Mesenchymal stem cell (in vitro differentiated cells and primary cell): ENCODE measurements around the gene OTOS.

Source experiments
- DNase-seq: peaks from one replicate; pipeline ENCODE4 v3.0.0-alpha.2; 2013
- H2AFZ ChIP-seq: one replicate; pipeline ENCODE4 v1.6.1; 2013; ENCODE audit warnings: low read depth, mild to moderate bottlenecking, control low read depth, inconsistent platforms, low read length, moderate library complexity
- H2AK5ac ChIP-seq: 2 replicates; pipeline ENCODE4 v1.6.1; 2013; ENCODE audit warnings: low read length, moderate library complexity, mild to moderate bottlenecking, inconsistent platforms; ENCODE audit not compliant: severe bottlenecking
- H2BK120ac ChIP-seq: one replicate; pipeline ENCODE4 v1.6.1; 2013; ENCODE audit warnings: low read depth, mild to moderate bottlenecking, inconsistent platforms, low read length, moderate library complexity
- H2BK12ac ChIP-seq, 2 experiments: one replicate each; pipeline ENCODE4 v1.6.1; 2013; ENCODE audit warnings: inconsistent platforms in 2 of 2, low read length in 2 of 2, mild to moderate bottlenecking in 2 of 2, moderate library complexity in 2 of 2, control low read depth in 1 of 2
- H2BK15ac ChIP-seq: one replicate; pipeline ENCODE4 v1.6.1; 2013; ENCODE audit warnings: mild to moderate bottlenecking, low read depth, inconsistent platforms; ENCODE audit not compliant: poor library complexity, severe bottlenecking
- H2BK5ac ChIP-seq: 2 replicates; pipeline ENCODE4 v1.6.1; 2013; ENCODE audit warnings: low read depth, mild to moderate bottlenecking, low read length, control low read depth, inconsistent platforms; ENCODE audit not compliant: poor library complexity, severe bottlenecking
- H3K14ac ChIP-seq, 2 experiments: one replicate each; pipeline ENCODE4 v1.6.1; 2013; ENCODE audit warnings: inconsistent platforms in 2 of 2, low read length in 2 of 2, control low read depth in 1 of 2, mild to moderate bottlenecking in 1 of 2, moderate library complexity in 1 of 2
- H3K18ac ChIP-seq, 2 experiments: one replicate each; pipeline ENCODE4 v1.6.1; 2013; ENCODE audit warnings: inconsistent platforms in 2 of 2, low read length in 2 of 2, control low read depth in 1 of 2, low read depth in 1 of 2, mild to moderate bottlenecking in 1 of 2
- H3K23ac ChIP-seq, 2 experiments: one replicate each; pipeline ENCODE4 v1.6.1; 2013; ENCODE audit warnings: inconsistent platforms in 2 of 2, low read length in 2 of 2, mild to moderate bottlenecking in 2 of 2, moderate library complexity in 2 of 2, control low read depth in 1 of 2
- H3K27ac ChIP-seq: 2 replicates; pipeline ENCODE4 v1.5.1; 2013; ENCODE audit warnings: mild to moderate bottlenecking, moderate library complexity, low read length, control low read depth, inconsistent platforms; ENCODE audit not compliant: poor library complexity, severe bottlenecking
- H3K27me3 ChIP-seq, 2 experiments: 2 replicates each; pipeline versions ENCODE4 v1.6.1 to v1.7.0; 2013; ENCODE audit warnings: low read length in 2 of 2, mild to moderate bottlenecking in 2 of 2, moderate library complexity in 2 of 2, control low read depth in 1 of 2, inconsistent platforms in 1 of 2; ENCODE audit not compliant: control insufficient read depth in 1 of 2, insufficient read depth in 1 of 2
- H3K36me3 ChIP-seq, 2 experiments: 2 replicates each; pipeline versions ENCODE4 v1.6.1 to v1.7.0; 2013; ENCODE audit warnings: low read length in 2 of 2, control low read depth in 1 of 2, inconsistent platforms in 1 of 2, low read depth in 1 of 2, mild to moderate bottlenecking in 1 of 2; ENCODE audit not compliant: insufficient read depth in 2 of 2, control insufficient read depth in 1 of 2
- H3K4ac ChIP-seq, 2 experiments: one replicate each; pipeline ENCODE4 v1.6.1; 2013; ENCODE audit warnings: inconsistent platforms in 2 of 2, low read length in 2 of 2, mild to moderate bottlenecking in 2 of 2, moderate library complexity in 2 of 2, control low read depth in 1 of 2, low read depth in 1 of 2
- H3K4me1 ChIP-seq: 2 replicates; pipeline ENCODE4 v1.6.1; 2013; ENCODE audit warnings: low read depth, low read length, control low read depth; ENCODE audit not compliant: control insufficient read depth, insufficient read depth
- H3K4me2 ChIP-seq: 2 replicates; pipeline ENCODE4 v1.6.1; 2013; ENCODE audit warnings: low read length, mild to moderate bottlenecking, inconsistent platforms; ENCODE audit not compliant: poor library complexity, severe bottlenecking
- H3K4me3 ChIP-seq, 2 experiments: 2 replicates each; pipeline versions ENCODE4 v1.5.1 to v1.7.0; 2013; ENCODE audit warnings: low read length in 2 of 2, mild to moderate bottlenecking in 2 of 2, control low read depth in 1 of 2, low read depth in 1 of 2; ENCODE audit not compliant: insufficient read depth in 1 of 2
- H3K79me1 ChIP-seq: replicated peaks from 2 replicates; pipeline ENCODE4 v1.6.1; 2013; ENCODE audit warnings: mild to moderate bottlenecking, control low read depth, low read length, inconsistent platforms; ENCODE audit not compliant: poor library complexity, severe bottlenecking
- H3K9ac ChIP-seq: 2 replicates; pipeline ENCODE4 v1.7.0; 2013; ENCODE audit warnings: mild to moderate bottlenecking, low read length, moderate library complexity
- H3K9me3 ChIP-seq: 2 replicates; pipeline ENCODE4 v1.7.0; 2013; ENCODE audit warnings: mild to moderate bottlenecking, low read length; ENCODE audit not compliant: control insufficient read depth
- H4K8ac ChIP-seq: one replicate; pipeline ENCODE4 v1.6.1; 2013; ENCODE audit warnings: inconsistent platforms, mild to moderate bottlenecking, low read length, moderate library complexity
- H4K91ac ChIP-seq: one replicate; pipeline ENCODE4 v1.6.1; 2013; ENCODE audit warnings: mild to moderate bottlenecking, low read length, inconsistent platforms
- WGBS: methylation state at CpG from one replicate; pipeline ENCODE4 v1.1.7; 2013; ENCODE audit warnings: mixed read lengths; 5-methylcytosine and 5-hydroxymethylcytosine counted together

OTOS gene

DNA sequence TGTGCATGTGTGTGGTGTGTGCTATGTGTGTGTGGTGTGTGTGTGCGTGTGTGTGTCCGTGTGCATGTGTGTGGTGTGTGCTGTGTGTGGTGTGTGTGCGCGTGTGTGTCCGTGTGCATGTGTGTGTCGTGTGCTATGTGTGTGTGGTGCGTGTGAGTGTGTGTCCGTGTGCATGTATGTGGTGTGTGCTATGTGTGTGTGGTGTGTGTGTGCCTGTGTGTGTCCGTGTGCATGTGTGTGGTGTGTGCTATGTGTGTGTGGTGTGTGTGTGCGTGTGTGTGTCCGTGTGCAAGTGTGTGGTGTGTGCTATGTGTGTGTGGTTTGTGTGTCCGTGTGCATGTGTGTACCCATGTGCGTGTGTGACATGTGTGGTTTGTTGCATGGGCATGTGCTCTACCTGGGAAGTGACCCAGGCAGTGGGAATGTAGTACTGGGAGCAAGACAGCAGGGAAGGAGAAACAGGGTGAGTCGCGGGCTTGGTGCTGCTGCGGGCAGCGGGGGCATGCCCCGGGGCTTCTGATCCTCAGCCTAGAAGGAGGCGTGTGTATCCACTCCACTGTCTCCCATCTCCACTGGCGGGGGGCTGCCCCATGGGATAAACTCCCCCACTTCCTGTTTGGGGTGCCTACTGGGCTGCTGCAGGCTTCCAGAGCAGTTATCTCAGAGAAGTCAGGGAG, 7.6 kb upstream of the OTOS start:
- H2BK12ac ChIP-seq = no peak overlapping the region
- peak overlapping the region in 1 of 2 experiments; percentile 14 for H3K14ac ChIP-seq
- WGBS = 91% methylated on average over 17 of the region's 20 CpGs
- H2BK15ac ChIP-seq = no peak overlapping the region
- H3K36me3 ChIP-seq = no peaks in the 10 kb centered on the region
- H3K4me3 ChIP-seq = peak overlapping the region in 1 of 2 experiments; percentile 16
- no peak overlapping the region for H2BK120ac ChIP-seq
- H3K4me1 ChIP-seq = peaks cover 4% of the 10 kb centered on the region
- H3K9me3 ChIP-seq = peaks cover 5% of the 10 kb centered on the region
- no peak overlapping the region for H3K4ac ChIP-seq
- no peaks in the 10 kb centered on the region for H3K79me1 ChIP-seq
- H3K27me3 ChIP-seq = peaks cover 15 to 69% of the 10 kb centered on the region in 2 experiments
- no peak overlapping the region for H2AK5ac ChIP-seq
- no peak overlapping the region for H3K18ac ChIP-seq
- no peak overlapping the region for H3K23ac ChIP-seq
- H3K27ac ChIP-seq = no peak overlapping the region
- H3K9ac ChIP-seq = no peak overlapping the region
- H4K8ac ChIP-seq = no peak overlapping the region
- H2AFZ ChIP-seq = no peak overlapping the region
- no peak overlapping the region for H3K4me2 ChIP-seq
- no peak overlapping the region for H2BK5ac ChIP-seq
- no peak overlapping the region for H4K91ac ChIP-seq
- DNase-seq = no peak

DNA sequence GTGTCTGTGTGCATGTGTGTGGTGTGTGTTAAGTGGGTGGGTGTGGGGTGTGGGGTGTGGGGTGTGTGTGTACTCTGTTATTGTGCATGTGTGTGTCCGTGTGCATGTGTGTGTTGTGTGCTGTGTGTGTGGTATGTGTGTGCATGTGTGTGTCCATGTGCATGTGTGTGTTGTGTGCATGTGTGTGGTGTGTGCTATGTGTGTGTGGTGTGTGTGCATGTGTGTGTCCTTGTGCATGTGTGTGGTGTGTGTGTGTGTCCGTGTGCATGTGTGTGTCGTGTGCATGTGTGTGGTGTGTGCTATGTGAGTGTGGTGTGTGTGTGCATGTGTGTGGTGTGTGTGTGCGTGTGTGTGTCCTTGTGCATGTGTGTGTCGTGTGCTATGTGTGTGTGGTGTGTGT, 6.9 kb upstream of the OTOS start:
- DNase-seq = no peak
- peaks cover 16 to 70% of the 10 kb centered on the region in 2 experiments for H3K27me3 ChIP-seq
- no peak overlapping the region for H3K27ac ChIP-seq
- no peaks in the 10 kb centered on the region for H3K9me3 ChIP-seq
- H3K36me3 ChIP-seq = no peaks in the 10 kb centered on the region
- no peak overlapping the region for H2BK12ac ChIP-seq
- WGBS = 77% methylated on average over 5 of the region's 5 CpGs
- peak overlapping the region; percentile 47 for H4K91ac ChIP-seq
- no peak overlapping the region for H2BK5ac ChIP-seq
- no peak overlapping the region for H2AFZ ChIP-seq
- peaks cover 4% of the 10 kb centered on the region for H3K4me1 ChIP-seq
- no peak overlapping the region for H3K23ac ChIP-seq
- no peak overlapping the region for H3K4me2 ChIP-seq
- no peaks in the 10 kb centered on the region for H3K79me1 ChIP-seq
- H3K4me3 ChIP-seq = peak overlapping the region in 1 of 2 experiments; percentile 16
- no peak overlapping the region for H3K18ac ChIP-seq
- H2AK5ac ChIP-seq = no peak overlapping the region
- no peak overlapping the region for H3K14ac ChIP-seq
- no peak overlapping the region for H4K8ac ChIP-seq
- no peak overlapping the region for H3K9ac ChIP-seq
- H2BK15ac ChIP-seq = no peak overlapping the region
- H2BK120ac ChIP-seq = no peak overlapping the region
- no peak overlapping the region for H3K4ac ChIP-seq

DNA sequence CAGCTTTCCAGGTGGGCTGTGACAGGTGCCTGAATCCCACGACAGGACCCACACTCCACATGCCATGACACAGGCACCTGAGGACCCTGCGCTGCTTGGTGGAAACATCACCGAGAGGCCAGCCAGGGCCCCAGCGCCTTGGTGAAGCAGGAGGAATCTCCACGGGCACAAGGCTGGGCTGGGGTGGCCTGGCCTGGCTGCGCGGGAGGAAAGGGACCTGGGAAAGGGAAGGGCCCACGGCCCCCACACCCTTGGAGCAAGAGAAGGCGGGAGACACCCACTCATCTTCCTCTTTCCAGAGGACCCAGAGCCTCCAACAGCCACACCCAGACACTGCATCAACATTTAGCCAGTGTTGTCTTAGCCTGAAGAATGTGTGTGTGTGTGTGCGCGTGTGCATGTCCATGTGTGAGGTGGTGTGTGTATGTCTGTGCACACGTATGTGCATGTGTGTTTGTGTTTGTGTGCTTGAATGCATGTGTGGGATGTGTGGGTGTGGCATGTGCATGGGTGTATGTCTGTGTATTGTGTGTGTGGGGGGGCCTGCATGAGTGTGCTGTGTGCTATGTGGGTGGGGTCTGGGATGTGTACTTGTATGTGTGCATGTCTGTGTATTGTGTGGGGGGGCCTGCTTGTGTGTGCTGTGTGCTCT, 6.3 kb upstream of the OTOS start:
- Histone ChIP-seq H3K9ac (no peak overlapping the region), H3K4me2 (no peak overlapping the region), H2BK15ac (no peak overlapping the region), H3K9me3 (no peaks in the 10 kb centered on the region), H2BK120ac (no peak overlapping the region), H2BK12ac (no peak overlapping the region), H3K18ac (no peak overlapping the region), H2AFZ (no peak overlapping the region), H3K36me3 (no peaks in the 10 kb centered on the region), H3K4ac (no peak overlapping the region), H3K27ac (no peak overlapping the region), H2BK5ac (no peak overlapping the region), H3K79me1 (no peaks in the 10 kb centered on the region), H3K4me1 (peaks cover 4% of the 10 kb centered on the region), H3K27me3 (peaks cover 19 to 69% of the 10 kb centered on the region in 2 experiments), H4K8ac (no peak overlapping the region), H2AK5ac (no peak overlapping the region), H3K23ac (no peak overlapping the region), H3K14ac (no peak overlapping the region), H3K4me3 (no peak overlapping the region), H4K91ac (peak overlapping the region; percentile 47)
- DNase-seq = no peak
- 86% methylated on average over 10 of the region's 12 CpGs for WGBS

DNA sequence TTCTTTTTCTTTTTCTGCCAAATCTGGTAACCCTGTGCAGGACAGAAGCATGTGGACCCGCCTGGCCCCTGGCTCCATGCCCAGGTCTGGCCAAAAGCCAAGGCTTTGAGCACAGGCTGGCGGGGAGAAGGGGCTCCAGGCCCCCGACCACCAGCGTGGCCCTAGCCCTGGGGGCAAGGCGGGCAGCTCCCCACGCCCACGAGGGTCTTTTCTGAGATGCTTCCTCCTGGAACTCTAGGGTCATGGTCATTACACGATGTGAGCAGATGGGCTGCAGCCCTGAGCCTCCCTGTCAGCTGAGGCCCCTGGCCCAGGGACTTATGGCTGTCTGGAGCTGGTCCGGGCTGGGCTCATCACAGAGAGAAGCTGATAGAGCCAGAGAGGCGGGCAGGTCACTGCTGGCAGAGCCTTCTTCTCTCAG, 5.7 kb upstream of the OTOS start:
- H2AK5ac ChIP-seq = no peak overlapping the region
- no peak overlapping the region for H2BK12ac ChIP-seq
- no peak overlapping the region for H3K4me2 ChIP-seq
- no peaks in the 10 kb centered on the region for H3K79me1 ChIP-seq
- no peak overlapping the region for H4K91ac ChIP-seq
- H3K18ac ChIP-seq = no peak overlapping the region
- H3K14ac ChIP-seq = no peak overlapping the region
- H2BK120ac ChIP-seq = no peak overlapping the region
- no peak overlapping the region for H2AFZ ChIP-seq
- DNase-seq = no peak
- no peak overlapping the region for H3K4ac ChIP-seq
- no peak overlapping the region for H3K27ac ChIP-seq
- WGBS = 79% methylated on average over 10 of the region's 10 CpGs
- H3K9ac ChIP-seq = no peak overlapping the region
- H3K4me1 ChIP-seq = peaks cover 4% of the 10 kb centered on the region
- no peak overlapping the region for H3K23ac ChIP-seq
- no peaks in the 10 kb centered on the region for H3K9me3 ChIP-seq
- no peak overlapping the region for H2BK5ac ChIP-seq
- H3K36me3 ChIP-seq = no peaks in the 10 kb centered on the region
- no peak overlapping the region for H3K4me3 ChIP-seq
- no peak overlapping the region for H4K8ac ChIP-seq
- H2BK15ac ChIP-seq = no peak overlapping the region
- H3K27me3 ChIP-seq = peaks cover 19 to 69% of the 10 kb centered on the region in 2 experiments
